Amniotic epithelial cell (primary cell): Measurements from ENCODE around the gene KCNG1.

ENCODE experiments used
- DNase-seq: peaks from one replicate; pipeline ENCODE4 v3.0.0-alpha.2; 2010; ENCODE audit warnings: low read depth

KCNG1 gene

GRCh38 chr20:51036226-51036625, 13.3 kb upstream of the KCNG1 start:
- no peak for DNase-seq

- no peak for DNase-seq
Measured at GRCh38 chr20:51034988-51035656, 12.2 kb upstream of the KCNG1 start.

- no peak for DNase-seq
Measured at GRCh38 chr20:51034476-51034875, 11.6 kb upstream of the KCNG1 start.

- DNase-seq, result no peak
Measured at GRCh38 chr20:51029963-51030920, 7.3 kb upstream of the KCNG1 start.

GRCh38 chr20:51029556-51029955, 6.6 kb upstream of the KCNG1 start:
- DNase-seq, result no peak

GRCh38 chr20:51028616-51029212, 5.8 kb upstream of the KCNG1 start:
- DNase-seq, result no peak

GRCh38 chr20:51027035-51027795, 4.3 kb upstream of the KCNG1 start:
- no peak for DNase-seq

- DNase-seq, result no peak
Measured at GRCh38 chr20:51026269-51026668, 3.4 kb upstream of the KCNG1 start.

- DNase-seq, result no peak
Measured at GRCh38 chr20:51024761-51025160, 1.9 kb upstream of the KCNG1 start.

GRCh38 chr20:51023617-51024155, 779 bp upstream of the KCNG1 start:
- DNase-seq, result no peak

- DNase-seq, result no peak
Measured at GRCh38 chr20:51022227-51022802, 592 bp downstream of the KCNG1 start.

- peak; percentile 54 for DNase-seq
Measured at GRCh38 chr20:51021067-51022025, 1.6 kb downstream of the KCNG1 start.

GRCh38 chr20:51020657-51021056, 2.2 kb downstream of the KCNG1 start:
- no peak for DNase-seq

- DNase-seq, result no peak
Measured at GRCh38 chr20:51019656-51020592, 3.0 kb downstream of the KCNG1 start.

GRCh38 chr20:51017251-51017650, 5.7 kb downstream of the KCNG1 start:
- DNase-seq, result no peak

- DNase-seq, result no peak
Measured at GRCh38 chr20:51016521-51016920, 6.4 kb downstream of the KCNG1 start.

- peak; percentile 53 for DNase-seq
Measured at GRCh38 chr20:51014797-51015722, 7.8 kb downstream of the KCNG1 start.
